DOHH2 (cell line): ENCODE results near the gene RINT1.

ENCODE experiments used
- H3F3A ChIP-seq: fragments of 200-600 bp; sonication (generic), shearing (Covaris generic); 2 replicates; pipeline ENCODE4 v1.6.0; 2016; ENCODE audit warnings: antibody characterized with exemption, mild to moderate bottlenecking; ENCODE audit not compliant: control insufficient read depth, insufficient read depth
- H3K27ac ChIP-seq: fragments of 200-600 bp; sonication (generic); 2 replicates; pipeline ENCODE4 v1.5.1; 2014; ENCODE audit warnings: low read depth, mild to moderate bottlenecking, low read length, moderate library complexity
- H3K27me3 ChIP-seq: fragments of 200-600 bp; sonication (generic); 2 replicates; pipeline ENCODE4 v1.6.1; 2014; ENCODE audit warnings: mild to moderate bottlenecking, low read length, mixed read lengths; ENCODE audit not compliant: control insufficient read depth
- H3K36me3 ChIP-seq: fragments of 200-600 bp; sonication (generic); 2 replicates; pipeline ENCODE4 v1.6.1; 2014; ENCODE audit warnings: mild to moderate bottlenecking, low read length, moderate library complexity, mixed read lengths; ENCODE audit not compliant: control insufficient read depth
- H3K4me1 ChIP-seq: fragments of 200-600 bp; sonication (generic); 2 replicates; pipeline ENCODE4 v1.6.1; 2014; ENCODE audit warnings: mild to moderate bottlenecking, low read length, mixed read lengths; ENCODE audit not compliant: control insufficient read depth
- H3K4me2 ChIP-seq: fragments of 200-600 bp; sonication (generic); 2 replicates; pipeline ENCODE4 v1.6.0; 2014; ENCODE audit warnings: mild to moderate bottlenecking, low read length, moderate library complexity
- H3K4me3 ChIP-seq: fragments of 200-600 bp; sonication (generic); 2 replicates; pipeline ENCODE4 v1.5.1; 2014; ENCODE audit warnings: mild to moderate bottlenecking, low read length, mixed read lengths
- H3K79me2 ChIP-seq: fragments of 200-600 bp; sonication (generic); 2 replicates; pipeline ENCODE4 v1.6.1; 2014; ENCODE audit warnings: mild to moderate bottlenecking, low read length, mixed read lengths; ENCODE audit not compliant: control insufficient read depth
- H3K9me2 ChIP-seq: fragments of 200-600 bp; sonication (generic); replicated peaks from 2 replicates; pipeline ENCODE4 v1.6.1; 2014; ENCODE audit warnings: mild to moderate bottlenecking, low read length, mixed read lengths; ENCODE audit not compliant: control insufficient read depth
- H3K9me3 ChIP-seq: fragments of 200-600 bp; sonication (generic); 2 replicates; pipeline ENCODE4 v1.6.1; 2014; ENCODE audit warnings: antibody characterized with exemption, low read length, mixed read lengths; ENCODE audit not compliant: control insufficient read depth, insufficient read depth
- H4K20me1 ChIP-seq: fragments of 200-600 bp; sonication (generic); 2 replicates; pipeline ENCODE4 v1.6.0; 2014; ENCODE audit warnings: low read depth, mild to moderate bottlenecking, antibody characterized with exemption, low read length, moderate library complexity; ENCODE audit not compliant: control insufficient read depth, insufficient read depth
- EZH2phosphoT487 ChIP-seq: fragments of 200-600 bp; sonication (generic); IDR thresholded peaks from 2 replicates; pipeline ENCODE4 v1.6.1; 2017; ENCODE audit warnings: borderline replicate concordance, mild to moderate bottlenecking, antibody characterized with exemption, low read length, moderate library complexity, mixed read lengths
- TF ChIP-seq, protein P1 (sequence below): fragments of 200-600 bp; sonication (generic); IDR thresholded peaks from one replicate; pipeline ENCODE4 v1.5.1; 2014; ENCODE audit warnings: antibody characterized with exemption, mild to moderate bottlenecking, low read depth, low read length; ENCODE audit not compliant: poor library complexity, severe bottlenecking

The RINT1 gene

GRCh38 chr7:105577251-105577650 lies 45.2 kb downstream of the RINT1 start:
- H3K27ac ChIP-seq: no peak overlapping the region
- no peaks in the 10 kb centered on the region for H3K27me3 ChIP-seq
- H3K79me2 ChIP-seq: no peaks in the 10 kb centered on the region
- peaks cover 7% of the 10 kb centered on the region for H3K4me1 ChIP-seq
- no peak overlapping the region for H3K4me2 ChIP-seq
- H3K9me3 ChIP-seq: no peaks in the 10 kb centered on the region
- H4K20me1 ChIP-seq: no peaks in the 10 kb centered on the region
- H3F3A ChIP-seq: peaks cover 5% of the 10 kb centered on the region; the same call in 1 of the 2 replicates
- H3K36me3 ChIP-seq: no peaks in the 10 kb centered on the region
- no peaks in the 10 kb centered on the region for H3K9me2 ChIP-seq
- H3K4me3 ChIP-seq: no peak overlapping the region
- TF ChIP-seq, protein P1, sequence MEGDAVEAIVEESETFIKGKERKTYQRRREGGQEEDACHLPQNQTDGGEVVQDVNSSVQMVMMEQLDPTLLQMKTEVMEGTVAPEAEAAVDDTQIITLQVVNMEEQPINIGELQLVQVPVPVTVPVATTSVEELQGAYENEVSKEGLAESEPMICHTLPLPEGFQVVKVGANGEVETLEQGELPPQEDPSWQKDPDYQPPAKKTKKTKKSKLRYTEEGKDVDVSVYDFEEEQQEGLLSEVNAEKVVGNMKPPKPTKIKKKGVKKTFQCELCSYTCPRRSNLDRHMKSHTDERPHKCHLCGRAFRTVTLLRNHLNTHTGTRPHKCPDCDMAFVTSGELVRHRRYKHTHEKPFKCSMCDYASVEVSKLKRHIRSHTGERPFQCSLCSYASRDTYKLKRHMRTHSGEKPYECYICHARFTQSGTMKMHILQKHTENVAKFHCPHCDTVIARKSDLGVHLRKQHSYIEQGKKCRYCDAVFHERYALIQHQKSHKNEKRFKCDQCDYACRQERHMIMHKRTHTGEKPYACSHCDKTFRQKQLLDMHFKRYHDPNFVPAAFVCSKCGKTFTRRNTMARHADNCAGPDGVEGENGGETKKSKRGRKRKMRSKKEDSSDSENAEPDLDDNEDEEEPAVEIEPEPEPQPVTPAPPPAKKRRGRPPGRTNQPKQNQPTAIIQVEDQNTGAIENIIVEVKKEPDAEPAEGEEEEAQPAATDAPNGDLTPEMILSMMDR: no peak
- TF ChIP-seq EZH2phosphoT487: no peak

GRCh38 chr7:105578496-105578895 lies 46.5 kb downstream of the RINT1 start:
- Histone ChIP-seq H3K9me2 (no peaks in the 10 kb centered on the region), H4K20me1 (no peaks in the 10 kb centered on the region), H3K79me2 (no peaks in the 10 kb centered on the region), H3K4me3 (no peak overlapping the region), H3K36me3 (no peaks in the 10 kb centered on the region), H3K27ac (no peak overlapping the region), H3K9me3 (no peaks in the 10 kb centered on the region), H3K4me2 (no peak overlapping the region), H3F3A (no peaks in the 10 kb centered on the region; the same call in 1 of the 2 replicates), H3K27me3 (no peaks in the 10 kb centered on the region), H3K4me1 (peaks cover 7% of the 10 kb centered on the region)
- TF ChIP-seq EZH2phosphoT487: no peak
- TF ChIP-seq, protein P1: no peak

DNA sequence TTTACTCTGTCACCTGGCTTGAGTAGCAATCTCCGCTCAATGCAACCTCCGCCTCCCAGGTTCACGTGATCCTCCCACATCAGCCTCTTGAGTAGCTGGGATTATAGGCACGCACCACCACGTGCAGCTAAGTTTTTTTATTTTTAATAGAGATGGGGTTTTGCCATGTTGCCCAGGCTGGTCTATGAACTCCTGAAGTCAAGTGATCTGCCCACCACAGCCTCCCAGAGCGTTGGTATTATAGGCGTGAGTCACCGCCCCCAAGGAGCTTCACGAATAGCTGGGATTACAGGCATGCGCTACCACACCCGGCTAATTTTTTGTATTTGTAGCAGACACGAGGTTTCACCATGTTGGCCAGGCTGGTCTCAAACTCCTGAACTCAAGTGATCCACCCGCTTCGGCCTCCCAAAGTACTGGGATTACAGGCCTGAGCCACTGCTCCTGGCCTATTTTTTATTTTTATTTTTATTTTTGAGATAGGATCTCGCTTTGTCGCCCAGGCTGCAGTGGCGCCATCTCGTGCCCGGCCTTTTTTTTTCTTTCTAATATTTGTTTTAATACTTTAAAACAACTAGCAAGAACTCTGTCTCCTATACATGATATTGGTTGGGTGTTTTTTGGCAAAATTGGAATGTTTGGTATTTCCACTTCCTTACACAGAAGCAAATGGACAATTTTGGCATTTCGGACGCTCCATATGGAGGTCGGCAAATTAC lies 48.2 kb downstream of the RINT1 start:
- Histone ChIP-seq H3K4me1 (peaks cover 7% of the 10 kb centered on the region), H3K9me3 (no peaks in the 10 kb centered on the region), H3K27ac (no peak overlapping the region), H3K4me3 (no peak overlapping the region), H3K36me3 (no peaks in the 10 kb centered on the region), H3K79me2 (no peaks in the 10 kb centered on the region), H3K4me2 (no peak overlapping the region), H3K27me3 (no peaks in the 10 kb centered on the region), H3K9me2 (no peaks in the 10 kb centered on the region), H3F3A (peaks cover under 1% of the 10 kb centered on the region; the same call in 1 of the 2 replicates), H4K20me1 (no peaks in the 10 kb centered on the region)
- TF ChIP-seq EZH2phosphoT487: no peak
- TF ChIP-seq, protein P1: no peak
